Fibroblast of skin of scalp (primary cell): ENCODE measurements around the gene PAX8.
A peak's percentile ranks its signal among the peaks of the same experiment; 100 is the strongest.
"Not testable (repeated sequence)": the region's sequence is repeated elsewhere in the genome, so short reads cannot be mapped to it uniquely, and the experiment has no call there.

Experiments used
- DNase-seq: peaks from one replicate; pipeline ENCODE4 v3.0.0-alpha.2; 2013

Gene PAX8

DNA sequence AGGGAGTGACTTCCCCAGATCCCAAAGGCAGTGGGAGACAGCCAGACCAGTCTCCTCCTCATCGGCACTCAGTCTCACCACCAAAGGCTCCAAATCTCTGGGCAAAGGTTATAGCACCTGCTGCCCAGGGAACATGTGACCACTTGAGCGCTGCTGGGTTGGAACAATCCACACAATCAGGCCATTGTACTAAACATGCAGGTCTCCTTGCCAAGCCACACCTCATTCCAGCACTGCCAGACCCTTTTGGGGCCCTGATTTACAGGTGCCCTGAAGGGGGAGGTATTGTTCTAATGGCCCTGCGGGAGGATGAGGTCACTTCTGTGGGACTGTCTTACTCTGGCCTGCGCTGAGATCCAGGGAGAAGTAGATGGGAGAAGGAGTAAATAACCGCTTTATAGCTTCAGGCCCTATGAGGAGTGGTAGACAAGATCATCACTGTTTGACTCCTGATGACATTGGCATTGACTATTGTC lies 10.0 kb upstream of the PAX8 start:
- not testable (repeated sequence) for DNase-seq

DNA sequence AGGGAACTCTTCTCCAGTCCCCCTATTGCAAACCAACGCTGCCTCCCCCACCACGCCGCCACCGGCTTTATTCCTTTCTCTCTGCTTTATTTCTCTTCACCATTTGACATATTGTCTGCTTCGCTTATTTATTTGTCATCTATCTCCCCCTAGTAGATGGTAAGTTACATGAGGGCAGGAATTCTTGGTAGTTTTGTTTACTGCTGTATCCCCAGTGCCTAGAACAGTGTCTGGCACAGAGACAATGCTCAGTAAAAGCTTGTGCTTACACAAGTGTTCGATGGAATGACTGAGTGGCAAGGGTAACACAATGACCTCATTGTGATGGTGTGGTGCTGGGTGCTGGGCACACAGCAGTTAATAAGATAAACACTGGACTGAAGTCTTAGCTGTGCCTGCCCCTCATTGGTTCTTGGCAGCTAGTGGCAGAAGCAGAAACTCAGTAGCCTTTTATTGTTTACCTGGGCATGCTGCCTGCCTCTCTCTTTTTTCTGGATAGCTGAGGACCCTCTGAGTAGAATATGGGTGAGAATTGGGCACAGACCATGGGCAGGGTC lies 9.5 kb upstream of the PAX8 start:
- not testable (repeated sequence) for DNase-seq

DNA sequence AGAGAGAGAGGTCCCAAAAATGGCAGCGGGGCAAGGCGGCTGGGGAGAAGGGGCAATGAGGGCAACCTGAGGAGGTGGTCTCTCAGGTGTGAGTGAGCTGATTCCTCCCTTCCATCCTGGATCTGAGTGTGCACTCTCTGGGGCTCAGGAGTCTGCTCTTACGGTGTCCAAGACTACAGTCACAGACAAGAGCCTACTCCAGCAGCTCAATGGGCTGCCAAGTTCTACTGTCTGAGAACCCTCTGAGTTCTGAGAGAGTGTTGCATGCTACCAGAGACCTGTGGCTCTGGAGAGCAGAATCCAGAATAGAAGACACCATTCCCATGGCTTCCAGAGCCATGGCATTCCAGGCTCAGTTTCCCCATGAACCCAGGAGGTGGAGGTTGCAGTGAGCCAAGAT lies 7.1 kb upstream of the PAX8 start:
- DNase-seq = no peak

DNA sequence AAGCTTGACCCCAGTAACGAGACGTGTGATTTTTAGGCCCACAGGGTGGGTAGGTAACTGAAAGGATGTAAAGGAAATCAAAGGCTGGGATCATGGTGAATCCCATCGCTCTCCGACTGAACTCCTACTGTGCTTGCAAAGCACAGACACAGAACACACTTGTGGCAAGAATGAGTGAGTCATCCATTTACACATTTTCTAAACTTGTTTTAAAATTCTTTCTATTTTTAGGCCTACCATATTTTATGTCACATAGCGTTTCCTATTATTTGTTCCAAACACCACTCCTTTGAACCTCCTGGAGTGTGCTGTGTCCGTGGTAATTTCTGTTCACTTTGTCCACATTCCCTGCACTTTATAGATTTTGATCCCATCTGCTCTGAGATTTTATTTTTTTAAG lies 6.3 kb upstream of the PAX8 start:
- peak; percentile 82 for DNase-seq

DNA sequence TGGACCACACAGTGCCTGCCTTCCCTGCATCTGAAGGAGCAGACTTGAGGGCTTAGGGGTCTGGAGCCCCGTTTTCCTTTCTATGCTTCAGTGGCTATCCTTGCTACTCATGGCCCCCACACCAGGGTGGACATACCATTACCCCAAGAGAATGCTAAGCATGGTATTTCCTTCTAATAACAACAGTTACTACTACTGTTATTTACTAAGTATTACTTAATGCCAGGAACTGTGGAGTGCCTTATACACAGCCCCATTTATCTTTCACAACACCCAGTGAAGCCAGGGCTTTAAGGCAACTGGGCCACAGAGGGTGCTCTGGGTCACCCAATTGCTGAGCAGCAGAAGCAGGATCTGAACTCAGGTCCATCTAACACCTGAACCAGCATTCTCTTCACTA lies 5.8 kb upstream of the PAX8 start:
- peak; percentile 65 for DNase-seq

DNA sequence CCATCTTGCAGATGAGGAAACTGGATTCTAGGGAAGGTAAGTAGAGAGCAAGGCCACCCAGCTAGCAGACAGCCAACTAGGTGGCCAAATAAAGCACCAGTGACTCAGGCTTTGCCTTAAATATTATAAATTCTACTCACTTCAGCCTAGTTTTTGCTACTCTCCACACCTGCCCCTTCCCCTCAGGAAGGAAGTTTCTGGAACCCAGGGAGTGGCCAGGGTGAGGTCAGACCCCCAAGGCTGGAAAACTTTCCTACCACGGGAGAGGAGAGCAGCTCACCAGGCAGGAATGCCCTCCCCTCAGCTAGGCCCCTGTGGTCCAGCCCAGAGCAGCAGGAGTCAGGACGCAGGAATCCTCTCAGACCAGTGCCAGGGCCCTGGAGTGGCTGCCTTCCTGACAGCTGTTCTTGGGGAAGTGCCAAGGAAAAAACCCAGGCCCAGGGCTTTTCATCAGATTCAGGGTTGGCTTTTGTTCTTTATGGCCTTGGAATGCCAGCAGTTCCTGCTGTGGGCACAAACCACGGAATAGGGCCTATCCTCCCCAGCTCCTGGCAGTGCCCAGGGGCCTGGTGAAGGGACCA lies 5.1 kb upstream of the PAX8 start:
- DNase-seq = peak; percentile 98

DNA sequence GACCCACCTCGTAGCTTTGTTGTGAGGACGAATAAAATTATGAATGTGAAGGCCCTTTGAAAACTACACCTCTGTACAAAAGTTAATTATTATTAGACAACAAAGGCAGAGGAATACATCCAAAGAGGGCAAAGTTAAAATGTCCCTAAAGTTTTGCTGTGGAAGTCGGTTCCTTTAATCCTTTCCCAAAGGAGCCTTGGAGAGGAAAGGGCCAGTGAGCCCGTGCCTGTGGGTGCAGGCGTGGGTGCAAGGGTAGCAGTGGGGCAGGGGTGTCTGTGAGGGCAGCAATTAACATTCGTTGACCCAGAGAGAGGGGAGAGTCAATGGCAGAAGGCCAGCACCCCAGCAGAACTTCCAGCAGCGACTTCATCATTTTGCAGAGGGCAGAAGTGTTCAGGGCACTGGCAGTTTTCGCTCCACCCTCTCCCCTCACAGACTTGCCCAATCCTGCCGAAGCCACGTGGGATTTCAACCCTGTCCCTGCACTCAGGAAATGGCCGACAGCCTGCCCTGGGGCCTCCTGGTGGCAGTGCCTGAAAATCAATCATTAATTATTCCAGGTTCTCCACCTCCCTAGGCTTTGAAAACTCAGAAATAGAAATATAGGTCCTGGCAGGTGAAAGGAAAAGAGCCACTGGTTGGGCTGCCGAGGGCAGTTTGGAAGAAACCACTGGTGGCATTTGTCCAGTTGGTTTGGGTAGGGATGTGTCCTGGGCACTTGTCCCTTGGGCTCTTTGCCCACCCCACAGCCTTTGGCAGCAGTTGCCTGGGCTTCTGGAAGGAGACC lies 4.2 kb upstream of the PAX8 start:
- peak; percentile 51 for DNase-seq

DNA sequence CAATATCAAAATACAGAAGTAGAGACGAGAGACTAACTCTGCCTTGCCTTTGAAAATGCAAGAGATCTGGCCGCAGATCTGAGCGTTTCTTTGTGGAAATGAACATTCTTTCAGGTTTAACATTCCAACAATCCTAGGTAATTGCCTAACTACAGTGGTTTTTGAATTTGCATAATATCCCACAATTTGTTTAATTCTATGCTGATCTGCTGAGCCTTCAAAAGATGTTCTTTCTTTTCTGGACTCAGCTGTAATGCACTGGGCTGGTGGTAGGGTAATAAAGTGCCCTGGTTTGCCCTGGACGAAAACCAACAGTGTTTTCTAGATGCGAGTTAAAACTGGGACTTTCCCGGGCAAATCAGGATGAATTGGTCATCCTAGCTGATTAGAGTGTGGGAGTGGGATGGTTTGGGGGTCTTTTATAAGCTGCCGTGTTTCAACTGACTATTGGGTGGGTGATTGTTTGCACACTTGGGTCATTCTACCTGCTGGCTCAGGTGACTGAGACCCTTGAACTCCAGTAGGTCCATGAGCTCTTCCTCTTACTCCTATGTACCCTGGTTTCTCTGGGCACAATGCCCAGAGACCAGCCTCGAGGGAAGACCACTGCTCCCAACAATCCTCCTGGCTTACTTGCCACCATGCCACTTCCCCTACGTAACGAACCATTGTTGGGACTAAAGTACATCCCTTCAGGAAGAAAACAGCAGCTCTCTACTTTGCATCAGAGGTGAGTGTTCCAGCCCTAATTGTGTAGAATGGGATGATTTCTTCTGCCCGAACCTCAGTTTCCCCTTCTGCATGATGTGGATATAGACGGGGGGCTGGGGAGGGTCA lies 3.4 kb upstream of the PAX8 start:
- peak; percentile 46 for DNase-seq

DNA sequence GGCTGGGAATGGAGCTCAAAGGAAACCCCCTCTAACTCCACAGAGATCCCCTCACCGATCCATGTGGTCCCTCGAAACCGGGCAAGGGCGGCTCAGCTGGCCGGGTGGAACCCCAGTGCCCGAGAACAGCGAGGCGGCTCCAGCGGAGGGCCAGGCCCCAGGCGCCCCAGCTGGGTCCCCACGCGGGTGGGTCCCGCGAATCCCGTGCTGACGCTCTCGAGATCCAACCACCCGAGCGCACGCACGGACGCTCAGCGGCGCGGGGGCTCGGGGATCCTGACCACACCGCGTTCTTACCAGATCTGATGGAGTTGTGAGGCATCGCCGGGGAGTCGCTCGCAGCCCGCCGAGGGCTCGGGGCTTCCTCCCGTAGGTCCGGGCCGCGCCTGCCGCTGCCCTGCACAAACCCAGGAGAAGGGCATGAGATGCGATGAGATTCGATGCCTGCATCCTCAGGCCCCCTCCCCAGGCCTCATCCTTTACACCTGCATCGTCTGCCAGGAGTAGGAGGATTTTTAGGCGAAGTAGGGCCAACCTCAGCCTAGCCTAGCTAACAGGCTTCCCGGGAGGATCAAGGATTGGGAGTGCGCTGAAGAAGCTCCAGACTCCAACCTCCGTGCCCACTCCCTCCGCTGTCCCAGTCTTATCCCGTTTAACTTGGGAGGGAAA lies 514 bp downstream of the PAX8 start:
- DNase-seq = no peak

DNA sequence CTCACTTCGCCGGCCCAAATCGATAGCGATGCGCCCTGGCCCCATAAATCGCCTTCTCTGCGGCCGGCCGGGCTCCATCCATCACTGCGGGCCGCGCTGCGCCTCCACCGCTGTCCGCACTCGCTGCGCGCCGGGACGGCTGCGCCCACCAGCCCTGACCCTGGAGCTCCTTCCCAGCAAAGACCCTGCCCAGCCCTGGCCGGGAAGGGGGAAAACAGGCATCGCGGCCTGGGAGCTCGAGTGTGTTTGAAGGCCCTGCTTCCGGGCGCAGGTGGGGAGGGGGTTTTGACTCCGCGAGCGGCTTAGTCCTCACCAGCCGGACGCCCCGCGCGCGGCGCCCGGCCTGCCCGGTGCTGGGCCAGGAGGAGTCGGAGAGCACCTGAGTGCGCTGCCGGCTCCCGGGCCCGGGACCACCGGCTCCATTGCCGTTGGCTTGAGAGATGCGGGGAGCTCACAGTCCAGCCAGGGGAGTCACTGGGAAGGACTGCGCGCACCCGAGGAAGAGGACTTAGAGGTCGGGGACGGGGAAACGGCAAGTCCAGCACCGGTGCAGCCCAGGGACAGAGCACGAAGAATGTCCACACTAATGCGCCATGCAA lies 1.1 kb downstream of the PAX8 start:
- no peak for DNase-seq

DNA sequence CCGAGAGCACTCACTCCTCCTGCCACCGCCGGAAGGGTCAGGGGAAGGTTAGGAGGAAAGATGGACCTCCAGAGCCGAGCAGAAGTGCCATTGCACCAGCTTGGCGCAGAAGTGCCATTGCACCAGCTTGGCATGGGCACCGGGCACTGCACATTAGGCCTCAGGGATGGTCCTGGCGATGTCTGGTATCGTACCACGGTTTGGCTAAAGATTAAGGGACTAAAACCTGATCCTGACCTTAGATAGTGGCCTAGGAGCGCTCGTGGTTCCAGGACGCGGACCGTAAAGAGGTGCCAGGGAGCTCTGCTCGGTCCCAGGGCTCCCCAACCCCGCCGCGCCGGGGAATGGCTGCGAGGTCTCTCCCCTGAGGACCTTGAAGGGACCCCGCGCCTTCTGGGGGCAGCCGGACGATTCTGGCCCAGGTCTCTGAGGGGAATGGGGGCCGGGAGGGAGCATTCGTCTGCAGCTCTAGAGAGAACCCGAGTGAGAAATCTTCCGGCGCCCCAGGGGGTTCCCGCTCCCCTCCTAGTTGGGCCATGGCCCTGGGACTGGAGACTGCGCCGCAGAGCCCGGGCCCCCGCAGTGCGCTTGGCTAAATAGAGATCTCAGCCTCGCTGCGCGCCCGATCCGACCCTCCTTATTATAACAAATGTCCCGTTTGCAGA lies 1.8 kb downstream of the PAX8 start:
- no peak for DNase-seq

DNA sequence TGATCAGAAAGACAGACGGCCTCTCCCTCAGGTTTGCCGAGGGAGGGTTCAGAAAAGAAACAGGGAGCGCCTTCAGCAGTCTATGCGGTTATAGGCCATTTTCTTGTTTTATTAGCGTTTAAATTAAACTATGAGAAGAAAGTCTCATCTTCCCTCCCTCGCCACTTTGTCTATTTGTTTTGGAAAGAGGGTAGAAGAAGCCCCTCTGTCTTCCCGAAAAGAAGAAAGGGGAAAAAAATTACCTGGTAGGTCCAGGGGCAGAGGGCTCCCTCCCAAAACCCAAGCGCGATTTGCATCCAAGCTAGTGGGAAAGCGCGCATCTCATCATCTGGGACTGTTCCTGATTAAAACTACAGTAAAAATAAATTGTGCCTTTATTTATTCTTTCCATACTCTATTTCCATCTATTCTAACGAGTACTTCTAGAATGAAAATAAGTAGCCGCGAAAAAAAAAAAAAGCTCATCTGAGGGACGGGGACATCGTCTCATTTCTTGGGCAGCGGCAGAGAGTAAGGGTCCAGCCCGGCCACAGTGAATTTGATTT lies 2.4 kb downstream of the PAX8 start:
- DNase-seq = no peak

DNA sequence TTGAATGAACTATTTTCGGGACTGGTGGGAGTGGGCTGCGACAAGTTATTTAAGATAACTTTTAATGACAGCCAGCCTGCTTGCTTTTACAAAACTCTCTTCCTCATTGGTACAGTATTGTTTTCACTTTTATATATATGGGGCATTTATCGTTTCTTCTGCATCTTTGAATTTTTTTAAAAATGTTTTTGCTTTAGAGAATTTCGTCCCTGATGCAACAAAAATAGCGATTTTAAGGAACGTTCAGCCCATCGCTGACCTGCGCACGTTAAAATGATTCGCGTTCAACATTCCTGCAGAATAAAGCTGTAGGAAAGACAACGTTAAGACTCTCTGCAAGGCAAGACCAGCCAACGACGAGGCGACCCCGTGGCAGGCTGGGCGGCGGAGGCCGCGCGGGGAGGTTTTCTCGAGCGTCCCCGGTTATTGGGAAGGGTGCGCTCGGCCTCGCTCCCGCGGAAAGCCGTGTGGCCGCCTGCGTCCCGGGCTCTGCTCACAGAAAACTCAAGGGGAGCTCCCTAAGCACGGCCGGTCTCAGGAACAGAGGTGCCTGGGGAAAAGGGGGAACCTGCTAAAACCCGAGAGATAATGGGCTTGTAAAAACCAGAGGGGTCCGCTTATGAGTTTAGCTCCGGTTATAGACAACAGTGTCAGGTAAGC lies 3.0 kb downstream of the PAX8 start:
- DNase-seq = no peak

DNA sequence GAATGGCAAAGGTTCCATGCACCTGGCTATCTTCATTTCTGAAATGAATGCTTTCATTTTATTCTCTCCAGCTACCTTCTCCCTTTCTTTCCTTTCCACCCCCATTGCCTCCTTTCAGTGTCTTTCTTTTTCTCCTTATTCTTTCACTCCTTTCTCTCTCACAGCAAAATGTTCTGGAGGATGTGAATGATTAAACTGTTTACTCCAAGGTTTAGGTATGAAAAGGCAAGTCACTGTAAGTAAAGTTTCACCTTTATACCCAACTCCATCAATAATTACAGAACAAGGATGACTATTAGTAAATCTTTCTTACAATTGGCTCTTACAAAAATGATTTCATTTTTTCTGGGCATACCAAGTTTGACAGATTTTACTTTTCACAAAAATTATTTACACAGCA lies 4.3 kb downstream of the PAX8 start:
- DNase-seq = no peak

DNA sequence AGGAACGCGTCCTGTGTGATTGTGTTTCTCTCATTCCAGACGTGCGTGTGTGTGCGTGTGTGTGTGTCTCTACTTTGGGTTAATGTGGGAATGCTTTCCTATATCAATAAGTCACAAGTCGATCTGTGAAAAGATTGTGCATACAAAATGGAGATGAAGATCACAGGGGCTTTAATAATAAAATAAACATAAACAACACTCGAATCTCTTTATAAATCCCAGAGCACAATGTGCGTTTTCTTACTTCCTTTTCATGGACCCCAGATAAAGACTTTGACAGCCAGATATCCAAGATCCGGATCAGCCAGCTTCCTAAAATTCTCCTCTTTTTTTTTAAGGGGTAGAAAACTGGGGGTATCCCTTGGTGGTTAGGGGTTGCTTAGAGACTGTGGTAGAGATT lies 4.7 kb downstream of the PAX8 start:
- no peak for DNase-seq

DNA sequence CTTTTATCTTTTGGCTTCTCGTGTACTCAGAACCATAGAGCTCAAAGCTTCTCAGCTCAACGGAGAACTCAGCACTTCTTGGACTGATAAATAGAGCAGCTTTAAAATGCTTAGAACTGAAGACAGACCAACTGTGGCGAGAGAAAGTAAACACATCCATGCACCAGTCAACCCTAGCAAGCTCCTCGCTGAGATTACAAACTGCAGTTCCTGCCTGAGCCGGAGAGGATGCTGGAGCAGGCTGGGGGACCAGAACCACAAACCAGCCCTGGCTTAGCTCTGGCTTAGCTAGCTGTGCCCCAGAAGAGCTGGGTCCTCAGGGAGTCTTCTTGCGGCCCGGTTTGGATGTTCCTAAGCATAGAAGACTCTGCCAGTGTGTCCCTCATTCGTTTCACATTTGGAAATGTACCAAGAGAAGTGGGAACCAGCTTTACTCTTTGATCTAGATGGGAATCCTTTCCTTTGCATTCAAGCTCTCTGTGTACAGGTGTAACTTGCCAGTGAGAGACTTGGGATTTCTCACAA lies 5.6 kb downstream of the PAX8 start:
- DNase-seq = no peak

DNA sequence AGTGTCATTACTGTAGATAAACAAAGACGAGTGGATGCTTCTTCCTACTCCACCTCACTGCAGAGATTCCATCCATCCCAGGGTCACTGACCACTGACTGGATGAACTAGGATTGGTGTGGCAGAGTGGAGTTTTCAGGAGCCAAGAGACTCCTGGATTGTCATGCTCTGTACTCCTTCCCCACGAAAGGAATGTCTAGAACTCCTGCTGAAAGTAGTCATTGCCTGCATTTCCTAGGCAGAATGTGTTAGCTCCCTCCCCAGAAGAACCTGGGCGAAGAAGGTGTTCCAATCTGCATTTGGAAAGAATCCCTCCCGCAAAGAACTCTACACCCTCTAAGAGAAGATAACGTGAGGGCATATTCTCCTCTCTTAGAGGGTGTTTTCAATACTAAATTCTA lies 6.2 kb downstream of the PAX8 start:
- DNase-seq = no peak

DNA sequence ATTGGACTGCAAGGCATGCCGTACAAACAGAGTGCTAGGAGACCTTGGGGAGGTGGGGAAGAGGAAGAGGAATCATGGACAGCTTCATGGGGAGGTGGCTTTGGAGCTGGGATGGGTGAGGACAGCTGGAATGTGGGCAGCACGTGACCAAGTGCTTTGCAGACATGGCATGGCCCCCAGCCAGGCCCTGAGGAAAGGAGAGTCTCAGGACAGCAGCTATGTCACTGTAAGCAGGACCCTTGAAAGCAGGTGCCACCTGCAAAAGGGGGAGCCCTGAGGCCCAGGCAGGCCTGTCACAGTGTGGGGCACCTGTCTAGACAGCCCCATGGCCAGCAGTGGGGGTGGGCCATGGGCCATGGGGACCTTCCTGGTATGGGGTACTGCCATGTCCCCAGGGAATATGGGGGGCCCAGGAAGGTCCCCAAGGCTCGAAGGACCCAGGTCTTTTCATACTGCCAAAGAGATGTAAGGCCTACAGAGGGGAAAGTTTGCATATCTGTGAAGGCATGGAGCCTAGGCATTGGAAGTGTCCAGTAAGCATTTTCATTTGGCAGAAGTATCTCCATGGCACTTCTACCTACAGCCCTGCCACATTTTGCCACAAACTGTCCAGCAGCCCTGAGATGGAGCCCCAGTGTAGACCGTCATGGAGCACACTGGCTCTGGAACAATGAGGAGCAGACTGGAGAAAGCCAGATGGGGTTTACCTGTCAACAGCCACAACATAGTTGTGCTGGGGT lies 9.9 kb downstream of the PAX8 start:
- no peak for DNase-seq

DNA sequence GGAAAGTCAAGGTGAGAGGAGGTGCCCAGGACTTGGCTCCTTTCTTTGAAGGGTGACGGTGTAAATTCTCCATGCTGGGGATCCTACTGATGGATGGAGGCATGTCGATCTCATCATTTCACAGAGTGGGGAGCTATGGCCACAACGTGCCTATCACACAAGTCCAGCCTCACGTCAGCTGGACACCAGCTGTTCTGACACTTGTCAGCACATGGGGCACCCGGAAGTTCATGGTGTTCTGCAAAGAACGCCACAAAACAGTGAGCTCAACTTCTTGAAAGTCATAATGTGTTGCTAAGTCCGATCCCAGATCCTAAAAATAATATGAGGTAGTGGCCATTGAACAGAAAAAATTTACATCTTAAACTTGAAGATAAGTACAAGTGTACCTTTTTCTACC lies 12.3 kb downstream of the PAX8 start:
- DNase-seq = no peak
